K562 (cell line): ENCODE results near the gene MAP3K20. TPM values are rescaled to one million over a fixed set of nuclear protein-coding genes. Genes with fewer than 3 reads are reported as not detected.

Source experiments
- ATAC-seq: fragments of 200-7000 bp; cut with Tn5 transposase; 3 replicates; pipeline ENCODE4 v1.9.1; 2020; ENCODE audit warnings: moderate library complexity
- BruUV-seq: library from RNA; stranded (reverse); fragments of 400-500 nt; replicated peaks from 2 replicates; lab custom pipeline; 2021; lab: Mats Ljungman, UMichigan
- CTCF ChIA-PET: fragments of 300-600 bp; formaldehyde crosslinking; extraction: SDS; loops from one replicate; lab custom pipeline; 2021; ENCODE audit warnings: low intra/inter-chr PET ratio; lab: Yijun Ruan, JAX
- POLR2A ChIA-PET: fragments of 300-600, 350-650 bp; sonication (Branson Sonifier 250); formaldehyde crosslinking; extraction: SDS; loops from one replicate; lab custom pipeline; 2021; ENCODE audit warnings: antibody characterized with exemption, inconsistent platforms; lab: Yijun Ruan, JAX
- DNase-seq, 4 experiments: peaks; one replicate each; pipeline versions ENCODE4 v3.0.0 to v3.0.0-alpha.2; 2011 to 2018; ENCODE audit warnings: low spot score in 3 of 4, mixed read lengths in 3 of 4; ENCODE audit errors: extremely low read depth in 1 of 4
- FAIRE-seq: peaks from 2 replicates; lab custom pipeline; 2011; peaks lifted over from hg19 to GRCh38; lab: Jason Lieb, UNC
- H2AFZ ChIP-seq: 2 replicates; pipeline ENCODE4 v1.6.0; 2011; ENCODE audit warnings: low read depth, low read length, control low read depth, inconsistent platforms
- H3K27ac ChIP-seq: fragments of 200-600 bp; 3 replicates; pipeline ENCODE4 v1.8.0; 2011; ENCODE audit warnings: low read depth, mild to moderate bottlenecking, control low read depth, inconsistent platforms, low read length, moderate library complexity, mixed read lengths; ENCODE audit errors: extremely low read depth
- H3K27me3 ChIP-seq, 2 experiments: fragments of 300-600 bp in 1 of 2; 2 replicates in 1 of 2; 3 replicates in 1 of 2; pipeline versions ENCODE4 v1.6.0 to v1.8.0; 2011; ENCODE audit warnings: inconsistent platforms in 2 of 2, low read length in 2 of 2, mild to moderate bottlenecking in 1 of 2, mixed read lengths in 1 of 2, moderate library complexity in 1 of 2; ENCODE audit not compliant: control insufficient read depth in 2 of 2, insufficient read depth in 2 of 2
- H3K36me3 ChIP-seq: fragments of 300-600 bp; 3 replicates; pipeline ENCODE4 v1.8.0; 2011; ENCODE audit warnings: mild to moderate bottlenecking, low read length, inconsistent platforms; ENCODE audit not compliant: control insufficient read depth, insufficient read depth
- H3K4me1 ChIP-seq, 2 experiments: fragments of 200-600 bp in 1 of 2; replicated peaks in 1 of 2; 2 replicates in 1 of 2; 3 replicates in 1 of 2; pipeline versions ENCODE4 v1.5.1 to v1.8.0; 2011; ENCODE audit warnings: inconsistent platforms in 2 of 2, low read length in 2 of 2, mild to moderate bottlenecking in 1 of 2, mixed read lengths in 1 of 2, moderate library complexity in 1 of 2; ENCODE audit not compliant: control insufficient read depth in 2 of 2, insufficient read depth in 2 of 2
- H3K4me2 ChIP-seq: 2 replicates; pipeline ENCODE4 v1.6.1; 2011; ENCODE audit warnings: low read length, control low read depth, inconsistent platforms, mixed read lengths; ENCODE audit not compliant: insufficient read depth
- H3K4me3 ChIP-seq: fragments of 200-600 bp; sonication (generic), shearing (Covaris generic); 2 replicates; pipeline ENCODE4 v1.5.1; 2016; ENCODE audit warnings: control low read depth, inconsistent platforms
- H3K79me2 ChIP-seq: fragments of 200-600 bp; 3 replicates; pipeline ENCODE4 v1.8.0; 2011; ENCODE audit warnings: low read length, inconsistent platforms; ENCODE audit not compliant: control insufficient read depth, insufficient read depth
- H3K9ac ChIP-seq, 2 experiments: 2 replicates each; pipeline versions ENCODE4 v1.6.0 to v1.6.1; 2011; ENCODE audit warnings: low read depth in 2 of 2, low read length in 2 of 2, control low read depth in 1 of 2, inconsistent platforms in 1 of 2, mild to moderate bottlenecking in 1 of 2, mixed read lengths in 1 of 2; ENCODE audit not compliant: insufficient read depth in 1 of 2
- H3K9me1 ChIP-seq: one replicate; pipeline ENCODE4 v1.6.0; 2011; ENCODE audit warnings: inconsistent platforms, mild to moderate bottlenecking, low read length, moderate library complexity; ENCODE audit not compliant: control insufficient read depth, insufficient read depth
- H3K9me3 ChIP-seq: replicated peaks from 2 replicates; pipeline ENCODE4 v1.5.1; 2011; ENCODE audit warnings: low read depth, low read length, inconsistent platforms; ENCODE audit not compliant: control insufficient read depth, insufficient read depth
- H4K20me1 ChIP-seq: replicated peaks from 2 replicates; pipeline ENCODE4 v1.6.1; 2011; ENCODE audit warnings: low read length, inconsistent platforms, mixed read lengths; ENCODE audit not compliant: control insufficient read depth, insufficient read depth
- NELFE ChIP-seq: IDR thresholded peaks from 2 replicates; pipeline ENCODE4 v1.6.1; 2011; ENCODE audit warnings: mild to moderate bottlenecking; ENCODE audit not compliant: insufficient read depth, insufficient read length
- TAF9B ChIP-seq: fragments of 450-650 bp; IDR thresholded peaks from 2 replicates; pipeline ENCODE4 v1.6.1; 2018; ENCODE audit warnings: mild to moderate bottlenecking; ENCODE audit not compliant: partially characterized antibody
- ZC3H11A ChIP-seq: IDR thresholded peaks from 2 replicates; pipeline ENCODE4 v1.6.1; 2012; ENCODE audit warnings: low read depth, low read length, improper control_type of control experiment
- WGBS: fragments of 100-300 bp; shearing (Covaris generic); methylation state at CpG from one replicate; pipeline ENCODE4 v1.1.6; 2016; ENCODE audit warnings: low coverage, mixed read lengths; ENCODE audit not compliant: insufficient coverage; ENCODE audit errors: missing lambda C conversion rate; 5-methylcytosine and 5-hydroxymethylcytosine counted together
- in situ Hi-C: fragments of 300-500 bp; cut with MboI; formaldehyde crosslinking; loops from 4 replicates; pipeline ENCODE4 v1.15.0; 2018; ENCODE audit warnings: inconsistent platforms, mixed read lengths
- intact Hi-C: fragments of 100-400 bp; cut with micrococcal nuclease; formaldehyde crosslinking; loops from 2 replicates; pipeline ENCODE4 v1.14.2; 2022
- polyA plus RNA-seq, 8 experiments: library from polyadenylated mRNA; depleted of rRNA in 4 of 8; stranded (reverse) in 5 of 8; unstranded in 3 of 8; fragments of >200 nt; fragmentation: Nextera tagmentation in 2 of 8; fragmentation: Illumina TruSeq in 1 of 8; extraction: Ambion mirVana in 2 of 8; extraction: Trizol in 1 of 8; gene quantifications; 2 replicates each; pipeline versions ENCODE4 v1.2.1 to v1.2.3, GENCODE V29; 2011 to 2014; ENCODE audit warnings: inconsistent platforms in 1 of 8, missing spikeins in 1 of 8
- total RNA-seq, 7 experiments: library from RNA; depleted of rRNA in 6 of 7; stranded (reverse); fragments of >200 nt in 6 of 7; fragmentation: Illumina TruSeq in 2 of 7; extraction: Trizol in 2 of 7; gene quantifications; 2 replicates each; pipeline versions ENCODE4 v1.2.1 to v1.2.3, GENCODE V29; 2011 to 2021; ENCODE audit warnings: low replicate concordance in 1 of 7
- TF ChIP-seq, protein P1 (sequence below): sonication (generic); formaldehyde crosslinking; IDR thresholded peaks from 2 replicates; pipeline ENCODE4 v1.8.0; 2023; ENCODE audit warnings: missing genetic modification reagents, mild to moderate bottlenecking, borderline replicate concordance
- TF ChIP-seq, protein P2 (sequence below): fragments of 250-450 bp; sonication (Bioruptor Pico); IDR thresholded peaks from 2 replicates; pipeline ENCODE4 v1.5.0; 2022; ENCODE audit warnings: mild to moderate bottlenecking
- TF ChIP-seq, protein P3 (sequence below): fragments of 450-650 bp; formaldehyde crosslinking; IDR thresholded peaks from 2 replicates; pipeline ENCODE4 v1.4.0; 2022; ENCODE audit warnings: mild to moderate bottlenecking, moderate library complexity
- TF ChIP-seq, protein P4 (sequence below), 3 experiments: IDR thresholded peaks in 2 of 3; conservative IDR thresholded peaks in 1 of 3; 2 replicates each; pipeline ENCODE4 v1.5.1; 2011 to 2012; ENCODE audit warnings: low read length in 3 of 3, mild to moderate bottlenecking in 3 of 3, control low read depth in 2 of 3, improper control_type of control experiment in 1 of 3, inconsistent platforms in 1 of 3, low read depth in 1 of 3, mixed read lengths in 1 of 3, moderate library complexity in 1 of 3; ENCODE audit not compliant: insufficient read depth in 2 of 3
- TF ChIP-seq, protein P5 (sequence below): fragments of 250-450 bp; sonication (Bioruptor Pico); IDR thresholded peaks from 2 replicates; pipeline ENCODE4 v1.5.0; 2020; ENCODE audit warnings: mild to moderate bottlenecking

Gene MAP3K20
- total and polyA plus RNA-seq, 9 of the 15 experiments (the other 6 are each of a cell fraction or from before 2014, with no cell fraction given): 9.8 to 34.2 (median 27.3) TPM

DNA sequence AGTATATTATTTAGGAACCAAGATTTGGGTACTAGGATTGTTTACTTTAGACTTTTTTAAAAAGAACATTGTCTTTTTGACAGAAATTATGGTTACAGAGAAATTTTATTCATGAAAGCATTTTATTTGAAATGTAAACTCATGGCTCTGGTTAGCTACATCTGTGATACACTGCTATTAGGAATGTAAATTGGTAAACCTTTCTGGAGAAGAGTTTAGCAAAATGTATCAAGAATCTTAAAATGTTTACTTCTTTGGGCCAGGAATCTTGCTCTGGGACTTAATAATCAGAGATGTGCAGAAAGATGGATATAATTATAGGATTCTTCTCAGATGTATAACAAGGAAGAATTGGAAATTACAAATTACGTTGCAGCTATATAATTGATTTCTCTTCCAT, 19.7 kb downstream of the MAP3K20 start:
- CTCF ChIA-PET: interaction anchor here (0.6 kb wide), 1 partner anchor 988 kb away, joined by 3 read pairs; no protein-coding TSS in a partner anchor
- no peaks in the 10 kb centered on the region for H3K9me3 ChIP-seq
- no peaks in the 10 kb centered on the region for H4K20me1 ChIP-seq
- H3K9me1 ChIP-seq: no peaks in the 10 kb centered on the region
- ATAC-seq (no peak), FAIRE-seq (no peak), DNase-seq (no peak)
- POLR2A ChIA-PET: interaction anchor here (1.1 to 1.9 kb wide), 2 partner anchors 22 to 50 kb away, joined by 3 to 4 read pairs; no protein-coding TSS in a partner anchor
- H2AFZ ChIP-seq: no peak overlapping the region
- peaks cover 36% of the 10 kb centered on the region for H3K79me2 ChIP-seq
- no peak overlapping the region for H3K27ac ChIP-seq
- peaks cover 6 to 24% of the 10 kb centered on the region in 2 experiments; a peak in 4 of 5 replicates for H3K4me1 ChIP-seq
- no peaks in the 10 kb centered on the region for H3K27me3 ChIP-seq
- BruUV-seq: no TSS peak
- no peak overlapping the region for H3K4me2 ChIP-seq
- intact Hi-C loops (no loop called here), in situ Hi-C loops (no loop called here)
- H3K9ac ChIP-seq: no peak overlapping the region
- no peak overlapping the region for H3K4me3 ChIP-seq
- peaks cover 54% of the 10 kb centered on the region for H3K36me3 ChIP-seq
- WGBS: 92% methylated on average over 1 of the region's 1 CpG
- TF ChIP-seq ZC3H11A (no peak), NELFE (no peak), TAF9B (no peak)
- TF ChIP-seq, protein P1, sequence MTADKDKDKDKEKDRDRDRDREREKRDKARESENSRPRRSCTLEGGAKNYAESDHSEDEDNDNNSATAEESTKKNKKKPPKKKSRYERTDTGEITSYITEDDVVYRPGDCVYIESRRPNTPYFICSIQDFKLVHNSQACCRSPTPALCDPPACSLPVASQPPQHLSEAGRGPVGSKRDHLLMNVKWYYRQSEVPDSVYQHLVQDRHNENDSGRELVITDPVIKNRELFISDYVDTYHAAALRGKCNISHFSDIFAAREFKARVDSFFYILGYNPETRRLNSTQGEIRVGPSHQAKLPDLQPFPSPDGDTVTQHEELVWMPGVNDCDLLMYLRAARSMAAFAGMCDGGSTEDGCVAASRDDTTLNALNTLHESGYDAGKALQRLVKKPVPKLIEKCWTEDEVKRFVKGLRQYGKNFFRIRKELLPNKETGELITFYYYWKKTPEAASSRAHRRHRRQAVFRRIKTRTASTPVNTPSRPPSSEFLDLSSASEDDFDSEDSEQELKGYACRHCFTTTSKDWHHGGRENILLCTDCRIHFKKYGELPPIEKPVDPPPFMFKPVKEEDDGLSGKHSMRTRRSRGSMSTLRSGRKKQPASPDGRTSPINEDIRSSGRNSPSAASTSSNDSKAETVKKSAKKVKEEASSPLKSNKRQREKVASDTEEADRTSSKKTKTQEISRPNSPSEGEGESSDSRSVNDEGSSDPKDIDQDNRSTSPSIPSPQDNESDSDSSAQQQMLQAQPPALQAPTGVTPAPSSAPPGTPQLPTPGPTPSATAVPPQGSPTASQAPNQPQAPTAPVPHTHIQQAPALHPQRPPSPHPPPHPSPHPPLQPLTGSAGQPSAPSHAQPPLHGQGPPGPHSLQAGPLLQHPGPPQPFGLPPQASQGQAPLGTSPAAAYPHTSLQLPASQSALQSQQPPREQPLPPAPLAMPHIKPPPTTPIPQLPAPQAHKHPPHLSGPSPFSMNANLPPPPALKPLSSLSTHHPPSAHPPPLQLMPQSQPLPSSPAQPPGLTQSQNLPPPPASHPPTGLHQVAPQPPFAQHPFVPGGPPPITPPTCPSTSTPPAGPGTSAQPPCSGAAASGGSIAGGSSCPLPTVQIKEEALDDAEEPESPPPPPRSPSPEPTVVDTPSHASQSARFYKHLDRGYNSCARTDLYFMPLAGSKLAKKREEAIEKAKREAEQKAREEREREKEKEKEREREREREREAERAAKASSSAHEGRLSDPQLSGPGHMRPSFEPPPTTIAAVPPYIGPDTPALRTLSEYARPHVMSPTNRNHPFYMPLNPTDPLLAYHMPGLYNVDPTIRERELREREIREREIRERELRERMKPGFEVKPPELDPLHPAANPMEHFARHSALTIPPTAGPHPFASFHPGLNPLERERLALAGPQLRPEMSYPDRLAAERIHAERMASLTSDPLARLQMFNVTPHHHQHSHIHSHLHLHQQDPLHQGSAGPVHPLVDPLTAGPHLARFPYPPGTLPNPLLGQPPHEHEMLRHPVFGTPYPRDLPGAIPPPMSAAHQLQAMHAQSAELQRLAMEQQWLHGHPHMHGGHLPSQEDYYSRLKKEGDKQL (CRISPR knock-in tag): no peak
- TF ChIP-seq, protein P2, sequence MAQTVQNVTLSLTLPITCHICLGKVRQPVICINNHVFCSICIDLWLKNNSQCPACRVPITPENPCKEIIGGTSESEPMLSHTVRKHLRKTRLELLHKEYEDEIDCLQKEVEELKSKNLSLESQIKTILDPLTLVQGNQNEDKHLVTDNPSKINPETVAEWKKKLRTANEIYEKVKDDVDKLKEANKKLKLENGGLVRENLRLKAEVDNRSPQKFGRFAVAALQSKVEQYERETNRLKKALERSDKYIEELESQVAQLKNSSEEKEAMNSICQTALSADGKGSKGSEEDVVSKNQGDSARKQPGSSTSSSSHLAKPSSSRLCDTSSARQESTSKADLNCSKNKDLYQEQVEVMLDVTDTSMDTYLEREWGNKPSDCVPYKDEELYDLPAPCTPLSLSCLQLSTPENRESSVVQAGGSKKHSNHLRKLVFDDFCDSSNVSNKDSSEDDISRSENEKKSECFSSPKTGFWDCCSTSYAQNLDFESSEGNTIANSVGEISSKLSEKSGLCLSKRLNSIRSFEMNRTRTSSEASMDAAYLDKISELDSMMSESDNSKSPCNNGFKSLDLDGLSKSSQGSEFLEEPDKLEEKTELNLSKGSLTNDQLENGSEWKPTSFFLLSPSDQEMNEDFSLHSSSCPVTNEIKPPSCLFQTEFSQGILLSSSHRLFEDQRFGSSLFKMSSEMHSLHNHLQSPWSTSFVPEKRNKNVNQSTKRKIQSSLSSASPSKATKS (CRISPR knock-in tag): no peak
- TF ChIP-seq, protein P3, sequence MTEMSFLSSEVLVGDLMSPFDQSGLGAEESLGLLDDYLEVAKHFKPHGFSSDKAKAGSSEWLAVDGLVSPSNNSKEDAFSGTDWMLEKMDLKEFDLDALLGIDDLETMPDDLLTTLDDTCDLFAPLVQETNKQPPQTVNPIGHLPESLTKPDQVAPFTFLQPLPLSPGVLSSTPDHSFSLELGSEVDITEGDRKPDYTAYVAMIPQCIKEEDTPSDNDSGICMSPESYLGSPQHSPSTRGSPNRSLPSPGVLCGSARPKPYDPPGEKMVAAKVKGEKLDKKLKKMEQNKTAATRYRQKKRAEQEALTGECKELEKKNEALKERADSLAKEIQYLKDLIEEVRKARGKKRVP: no peak
- TF ChIP-seq, protein P4, sequence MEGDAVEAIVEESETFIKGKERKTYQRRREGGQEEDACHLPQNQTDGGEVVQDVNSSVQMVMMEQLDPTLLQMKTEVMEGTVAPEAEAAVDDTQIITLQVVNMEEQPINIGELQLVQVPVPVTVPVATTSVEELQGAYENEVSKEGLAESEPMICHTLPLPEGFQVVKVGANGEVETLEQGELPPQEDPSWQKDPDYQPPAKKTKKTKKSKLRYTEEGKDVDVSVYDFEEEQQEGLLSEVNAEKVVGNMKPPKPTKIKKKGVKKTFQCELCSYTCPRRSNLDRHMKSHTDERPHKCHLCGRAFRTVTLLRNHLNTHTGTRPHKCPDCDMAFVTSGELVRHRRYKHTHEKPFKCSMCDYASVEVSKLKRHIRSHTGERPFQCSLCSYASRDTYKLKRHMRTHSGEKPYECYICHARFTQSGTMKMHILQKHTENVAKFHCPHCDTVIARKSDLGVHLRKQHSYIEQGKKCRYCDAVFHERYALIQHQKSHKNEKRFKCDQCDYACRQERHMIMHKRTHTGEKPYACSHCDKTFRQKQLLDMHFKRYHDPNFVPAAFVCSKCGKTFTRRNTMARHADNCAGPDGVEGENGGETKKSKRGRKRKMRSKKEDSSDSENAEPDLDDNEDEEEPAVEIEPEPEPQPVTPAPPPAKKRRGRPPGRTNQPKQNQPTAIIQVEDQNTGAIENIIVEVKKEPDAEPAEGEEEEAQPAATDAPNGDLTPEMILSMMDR (IDR thresholded peaks at IDR 0.05 in 2 of 3, conservative IDR thresholded peaks at IDR 0.05 in 1 of 3; ENCODE audit: insufficient read depth in 2 of 3, low read depth in 1 of 3, low read length in 3 of 3): no peak
- TF ChIP-seq, protein P5, sequence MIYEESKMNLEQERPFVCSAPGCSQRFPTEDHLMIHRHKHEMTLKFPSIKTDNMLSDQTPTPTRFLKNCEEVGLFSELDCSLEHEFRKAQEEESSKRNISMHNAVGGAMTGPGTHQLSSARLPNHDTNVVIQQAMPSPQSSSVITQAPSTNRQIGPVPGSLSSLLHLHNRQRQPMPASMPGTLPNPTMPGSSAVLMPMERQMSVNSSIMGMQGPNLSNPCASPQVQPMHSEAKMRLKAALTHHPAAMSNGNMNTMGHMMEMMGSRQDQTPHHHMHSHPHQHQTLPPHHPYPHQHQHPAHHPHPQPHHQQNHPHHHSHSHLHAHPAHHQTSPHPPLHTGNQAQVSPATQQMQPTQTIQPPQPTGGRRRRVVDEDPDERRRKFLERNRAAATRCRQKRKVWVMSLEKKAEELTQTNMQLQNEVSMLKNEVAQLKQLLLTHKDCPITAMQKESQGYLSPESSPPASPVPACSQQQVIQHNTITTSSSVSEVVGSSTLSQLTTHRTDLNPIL: no peak
